Neural cell (in vitro differentiated cells): ENCODE measurements around the gene DNAJC12.

Source experiments
- EZH2 ChIP-seq: fragments of 200-600, 300-800 bp; shearing (Covaris generic), sonication (generic); IDR thresholded peaks from 2 replicates; pipeline ENCODE4 v1.6.1; 2014; ENCODE audit warnings: antibody characterized with exemption, low read length, borderline replicate concordance, mild to moderate bottlenecking; ENCODE audit not compliant: insufficient read depth, poor library complexity, severe bottlenecking
- MXI1 ChIP-seq: fragments of 450-650 bp; conservative IDR thresholded peaks from 2 replicates; pipeline ENCODE4 v1.6.1; 2014; ENCODE audit warnings: antibody characterized with exemption, mild to moderate bottlenecking; ENCODE audit not compliant: poor library complexity, severe bottlenecking
- RAD21 ChIP-seq: fragments of 450-650 bp; conservative IDR thresholded peaks from 2 replicates; pipeline ENCODE4 v1.6.1; 2014; ENCODE audit warnings: antibody characterized with exemption, mild to moderate bottlenecking, moderate library complexity
- SMC3 ChIP-seq: fragments of 450-650 bp; conservative IDR thresholded peaks from 2 replicates; pipeline ENCODE4 v1.6.1; 2014; ENCODE audit warnings: antibody characterized with exemption, mild to moderate bottlenecking, moderate library complexity; ENCODE audit not compliant: poor library complexity
- TF ChIP-seq, protein P1 (sequence below): fragments of 450-650 bp; IDR thresholded peaks from 2 replicates; pipeline ENCODE4 v1.5.1; 2014; ENCODE audit warnings: antibody characterized with exemption, mild to moderate bottlenecking, moderate library complexity; ENCODE audit not compliant: poor library complexity, severe bottlenecking

DNA sequence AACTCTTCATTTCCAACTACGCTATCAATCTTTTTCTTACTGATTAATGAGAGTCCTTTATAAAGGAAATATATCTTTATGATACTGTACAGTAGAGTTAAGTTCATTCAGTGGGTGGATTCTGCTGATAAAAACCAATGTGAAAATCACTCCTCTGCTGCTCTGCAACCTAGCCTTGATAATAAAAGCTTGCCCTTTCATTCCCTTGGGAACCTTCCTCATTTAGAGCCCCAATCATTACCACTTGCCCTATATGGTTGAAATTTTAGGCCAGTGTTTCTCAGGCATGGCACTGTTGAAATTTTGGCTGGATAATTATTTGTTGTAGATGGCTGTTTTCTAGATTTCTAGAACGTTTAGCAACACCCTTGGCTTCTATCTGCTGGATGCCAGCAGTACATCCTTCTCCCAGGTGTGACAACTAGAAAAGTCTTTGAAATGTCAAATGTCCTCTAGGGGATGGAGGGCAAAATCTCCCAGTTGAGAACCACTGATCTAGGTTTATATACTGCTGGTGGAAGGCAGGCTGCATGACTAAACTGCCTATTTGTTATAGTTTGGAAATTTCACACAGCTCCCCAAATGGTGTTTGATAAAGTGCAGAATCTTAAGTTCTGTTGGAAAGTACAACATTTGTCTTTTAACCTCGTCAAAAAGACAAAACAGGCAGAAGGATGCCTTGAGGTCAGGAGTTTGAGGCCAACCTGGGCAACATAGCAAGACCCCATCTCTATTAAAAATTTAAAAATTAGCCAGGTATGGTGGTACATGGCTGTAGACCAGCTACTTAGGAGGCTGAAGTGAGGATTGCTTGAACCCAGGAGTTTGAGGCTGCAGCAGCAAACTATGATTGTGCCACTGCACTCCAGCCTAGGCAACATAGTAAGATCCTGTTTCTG lies 37.6 kb upstream of the DNAJC12 start:
- TF ChIP-seq EZH2 = no peak
- TF ChIP-seq, protein P1, sequence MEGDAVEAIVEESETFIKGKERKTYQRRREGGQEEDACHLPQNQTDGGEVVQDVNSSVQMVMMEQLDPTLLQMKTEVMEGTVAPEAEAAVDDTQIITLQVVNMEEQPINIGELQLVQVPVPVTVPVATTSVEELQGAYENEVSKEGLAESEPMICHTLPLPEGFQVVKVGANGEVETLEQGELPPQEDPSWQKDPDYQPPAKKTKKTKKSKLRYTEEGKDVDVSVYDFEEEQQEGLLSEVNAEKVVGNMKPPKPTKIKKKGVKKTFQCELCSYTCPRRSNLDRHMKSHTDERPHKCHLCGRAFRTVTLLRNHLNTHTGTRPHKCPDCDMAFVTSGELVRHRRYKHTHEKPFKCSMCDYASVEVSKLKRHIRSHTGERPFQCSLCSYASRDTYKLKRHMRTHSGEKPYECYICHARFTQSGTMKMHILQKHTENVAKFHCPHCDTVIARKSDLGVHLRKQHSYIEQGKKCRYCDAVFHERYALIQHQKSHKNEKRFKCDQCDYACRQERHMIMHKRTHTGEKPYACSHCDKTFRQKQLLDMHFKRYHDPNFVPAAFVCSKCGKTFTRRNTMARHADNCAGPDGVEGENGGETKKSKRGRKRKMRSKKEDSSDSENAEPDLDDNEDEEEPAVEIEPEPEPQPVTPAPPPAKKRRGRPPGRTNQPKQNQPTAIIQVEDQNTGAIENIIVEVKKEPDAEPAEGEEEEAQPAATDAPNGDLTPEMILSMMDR = no peak
- TF ChIP-seq RAD21 = no peak
- no peak for TF ChIP-seq SMC3
- no peak for TF ChIP-seq MXI1
